Fibroblast of pulmonary artery (primary cell): ENCODE measurements around the gene E2F7.

Experiments
- DNase-seq: peaks from one replicate; pipeline ENCODE4 v3.0.0-alpha.2; 2010; ENCODE audit warnings: low read depth
- H3K4me3 ChIP-seq: replicated peaks from 2 replicates; pipeline ENCODE4 v1.5.1; 2011; ENCODE audit warnings: low read depth, mild to moderate bottlenecking, control low read depth, low read length, moderate library complexity
- CTCF ChIP-seq: IDR thresholded peaks from 2 replicates; pipeline ENCODE4 v1.5.1; 2011; ENCODE audit warnings: mild to moderate bottlenecking, control low read depth, low read length, inconsistent platforms; ENCODE audit errors: missing control alignments

E2F7 gene

GRCh38 chr12:77025782-77026314, 39.5 kb downstream of the E2F7 start:
- no peak overlapping the region for H3K4me3 ChIP-seq
- TF ChIP-seq CTCF = no peak
- no peak for DNase-seq

- TF ChIP-seq CTCF = no peak
- no peak overlapping the region for H3K4me3 ChIP-seq
- no peak for DNase-seq
Measured at GRCh38 chr12:77023501-77023900, 41.9 kb downstream of the E2F7 start.

GRCh38 chr12:77019920-77020319, 45.4 kb downstream of the E2F7 start:
- no peak overlapping the region for H3K4me3 ChIP-seq
- DNase-seq = no peak
- TF ChIP-seq CTCF = no peak

GRCh38 chr12:77016606-77017005, 48.8 kb downstream of the E2F7 start:
- no peak for DNase-seq
- TF ChIP-seq CTCF = no peak
- no peak overlapping the region for H3K4me3 ChIP-seq

GRCh38 chr12:77013091-77013490, 52.3 kb downstream of the E2F7 start:
- no peak for DNase-seq
- no peak for TF ChIP-seq CTCF
- H3K4me3 ChIP-seq = no peak overlapping the region

- TF ChIP-seq CTCF = no peak
- H3K4me3 ChIP-seq = no peak overlapping the region
- peak; percentile 76 for DNase-seq
Measured at GRCh38 chr12:77010691-77011548, 54.4 kb downstream of the E2F7 start.
